Breast epithelium (tissue), 3 donors: ENCODE measurements around the gene NGB.

ENCODE experiments used
- POLR2A ChIP-seq: fragments of 450-650 bp; IDR thresholded peaks from one replicate; pipeline ENCODE4 v1.6.1; 2016; ENCODE audit warnings: antibody characterized with exemption, mild to moderate bottlenecking, moderate library complexity
- POLR2AphosphoS5 ChIP-seq, 3 donors: sonication (generic); formaldehyde crosslinking; IDR thresholded peaks; one replicate each; pipeline ENCODE4 v1.6.1; 2017; ENCODE audit warnings: antibody characterized with exemption in 3 of 3
- TF ChIP-seq, protein P1 (sequence below), 3 donors: fragments of 450-650 bp; IDR thresholded peaks; one replicate each; pipeline ENCODE4 v1.5.1; 2016 to 2017; ENCODE audit warnings: antibody characterized with exemption in 3 of 3, mild to moderate bottlenecking in 3 of 3, moderate library complexity in 3 of 3

DNA sequence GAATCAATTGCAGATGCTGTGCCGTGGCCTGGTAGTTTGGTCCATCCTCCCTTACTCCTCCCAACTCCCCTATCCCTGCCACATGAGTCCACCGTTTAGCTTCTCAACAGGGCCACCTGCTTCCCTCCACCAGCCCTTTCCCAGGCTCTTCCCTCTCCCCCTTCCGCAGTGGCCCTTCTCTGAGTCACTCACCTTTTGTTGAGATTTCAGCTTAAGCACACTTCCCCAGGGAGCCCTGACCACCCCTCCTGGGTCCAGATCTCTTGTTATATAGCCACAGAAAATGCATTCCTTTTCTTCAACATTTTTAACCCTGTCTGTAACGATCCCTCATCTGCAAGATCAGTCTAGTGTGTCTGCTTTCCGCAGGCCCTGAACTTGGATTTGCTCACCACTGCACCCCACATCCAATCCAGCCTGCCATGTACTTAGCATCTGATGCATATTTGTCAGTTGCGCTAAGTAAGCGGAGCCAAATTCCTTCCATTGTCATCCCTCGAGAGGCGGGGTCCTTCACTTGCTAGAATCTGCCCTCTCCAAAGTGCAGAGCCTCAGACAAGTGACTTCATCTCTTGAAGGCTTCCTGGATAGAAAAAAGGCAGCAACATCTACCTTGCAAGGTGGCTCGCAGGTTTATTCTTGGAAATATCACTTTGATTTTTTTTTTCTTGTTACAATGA is 48.3 kb downstream of the NGB start:
- TF ChIP-seq, protein P1, sequence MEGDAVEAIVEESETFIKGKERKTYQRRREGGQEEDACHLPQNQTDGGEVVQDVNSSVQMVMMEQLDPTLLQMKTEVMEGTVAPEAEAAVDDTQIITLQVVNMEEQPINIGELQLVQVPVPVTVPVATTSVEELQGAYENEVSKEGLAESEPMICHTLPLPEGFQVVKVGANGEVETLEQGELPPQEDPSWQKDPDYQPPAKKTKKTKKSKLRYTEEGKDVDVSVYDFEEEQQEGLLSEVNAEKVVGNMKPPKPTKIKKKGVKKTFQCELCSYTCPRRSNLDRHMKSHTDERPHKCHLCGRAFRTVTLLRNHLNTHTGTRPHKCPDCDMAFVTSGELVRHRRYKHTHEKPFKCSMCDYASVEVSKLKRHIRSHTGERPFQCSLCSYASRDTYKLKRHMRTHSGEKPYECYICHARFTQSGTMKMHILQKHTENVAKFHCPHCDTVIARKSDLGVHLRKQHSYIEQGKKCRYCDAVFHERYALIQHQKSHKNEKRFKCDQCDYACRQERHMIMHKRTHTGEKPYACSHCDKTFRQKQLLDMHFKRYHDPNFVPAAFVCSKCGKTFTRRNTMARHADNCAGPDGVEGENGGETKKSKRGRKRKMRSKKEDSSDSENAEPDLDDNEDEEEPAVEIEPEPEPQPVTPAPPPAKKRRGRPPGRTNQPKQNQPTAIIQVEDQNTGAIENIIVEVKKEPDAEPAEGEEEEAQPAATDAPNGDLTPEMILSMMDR (IDR thresholded peaks at IDR 0.05), result no peak
- TF ChIP-seq POLR2AphosphoS5 (IDR thresholded peaks at IDR 0.05), result no peak
- TF ChIP-seq POLR2A, result no peak
